HG02623 (cell line): ENCODE results near the gene GLS.
A peak's percentile ranks its signal among the peaks of the same experiment; 100 is the strongest.
"Not testable (repeated sequence)": the region's sequence is repeated elsewhere in the genome, so short reads cannot be mapped to it uniquely, and the experiment has no call there.

Experiments used
- ATAC-seq: cut with Tn5 transposase; IDR thresholded peaks from one replicate; pipeline ENCODE4 v1.9.1; 2021; ENCODE audit warnings: moderate library complexity; ENCODE audit not compliant: unreplicated experiment

The GLS gene

DNA sequence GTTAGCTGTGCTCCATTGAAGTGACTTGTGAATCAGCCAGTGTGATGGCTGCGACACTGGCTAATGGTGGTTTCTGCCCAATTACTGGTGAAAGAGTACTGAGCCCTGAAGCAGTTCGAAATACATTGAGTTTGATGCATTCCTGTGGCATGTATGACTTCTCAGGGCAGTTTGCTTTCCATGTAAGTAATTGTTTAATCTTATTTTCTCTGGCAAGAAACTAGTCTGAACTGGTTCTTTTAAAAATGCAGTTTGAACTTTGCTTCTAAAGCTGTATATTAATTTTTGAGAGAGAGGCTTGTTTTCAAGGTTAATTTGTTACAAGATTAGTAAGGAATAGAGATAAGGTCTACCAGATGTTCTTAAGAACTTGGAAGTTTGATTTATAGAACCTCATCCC, 46.7 kb downstream of the GLS start:
- no peak for ATAC-seq

DNA sequence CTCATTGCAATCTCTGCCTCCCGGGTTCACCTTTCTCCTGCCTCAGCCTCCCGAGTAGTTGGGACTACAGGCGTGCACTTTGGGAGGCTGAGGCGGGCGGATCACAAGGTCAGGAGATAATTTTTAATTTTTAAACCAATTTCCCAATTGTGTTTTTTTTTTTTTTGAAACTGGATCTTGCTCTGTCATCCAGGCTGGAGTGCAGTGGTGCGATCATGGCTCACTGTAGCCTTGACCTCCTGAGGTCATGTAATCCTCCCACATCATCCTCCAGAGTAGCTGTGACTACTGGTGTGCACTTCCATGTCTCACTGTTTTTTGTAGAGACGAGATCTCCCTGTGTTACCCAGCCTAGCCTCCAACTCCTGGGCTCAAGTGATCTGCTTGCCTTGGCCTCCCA, 49.3 kb downstream of the GLS start:
- no peak for ATAC-seq

DNA sequence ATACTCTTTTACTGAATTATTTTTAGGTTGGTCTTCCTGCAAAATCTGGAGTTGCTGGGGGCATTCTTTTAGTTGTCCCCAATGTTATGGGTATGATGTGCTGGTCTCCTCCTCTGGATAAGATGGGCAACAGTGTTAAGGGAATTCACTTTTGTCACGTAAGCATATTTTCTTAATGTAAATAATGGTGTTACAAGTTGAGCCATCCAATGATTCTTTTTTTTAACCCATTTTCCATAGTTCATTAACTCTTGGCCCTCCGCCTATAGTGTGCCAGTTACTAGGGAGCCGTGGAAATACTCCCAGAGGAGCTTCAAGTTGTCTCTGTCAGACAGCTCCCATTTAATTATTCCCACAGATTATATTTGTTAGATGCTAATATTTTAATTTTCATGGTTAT, 49.8 kb downstream of the GLS start:
- no peak for ATAC-seq

DNA sequence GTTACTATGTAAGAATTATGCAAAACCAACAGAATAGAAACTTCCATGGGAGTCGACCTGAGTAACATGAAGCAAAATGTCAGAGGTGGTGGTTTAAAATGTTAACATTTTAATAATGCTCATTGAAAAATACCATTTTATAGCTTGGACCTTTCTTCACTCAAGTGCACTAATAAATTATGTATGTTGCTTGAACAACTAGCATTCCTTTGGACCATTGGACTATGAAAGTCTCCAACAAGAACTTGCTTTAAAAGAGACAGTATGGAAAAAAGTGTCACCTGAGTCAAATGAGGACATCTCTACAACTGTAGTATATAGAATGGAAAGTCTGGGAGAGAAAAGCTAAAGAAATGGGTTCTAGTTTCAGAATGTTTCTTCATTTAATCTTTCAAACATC, 51.9 kb downstream of the GLS start:
- no peak for ATAC-seq

DNA sequence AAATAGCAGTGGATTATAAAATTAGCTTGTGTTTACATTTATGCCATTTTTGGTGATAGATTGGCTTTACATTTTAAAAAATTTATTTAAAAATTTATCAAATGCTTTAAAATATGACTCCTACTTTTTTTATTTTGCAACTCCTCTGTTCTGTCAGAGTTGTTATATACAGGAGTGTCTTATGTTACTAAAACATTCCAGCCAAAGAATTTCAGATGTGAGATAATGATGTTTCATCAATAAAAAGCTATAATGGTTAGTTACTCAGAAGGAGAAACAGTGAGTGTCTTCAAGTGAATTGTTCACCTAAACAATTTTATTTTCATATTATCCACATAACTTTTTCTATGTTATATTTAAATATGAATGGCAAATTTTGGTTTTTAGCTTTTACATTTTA, 52.7 kb downstream of the GLS start:
- ATAC-seq, result no peak

DNA sequence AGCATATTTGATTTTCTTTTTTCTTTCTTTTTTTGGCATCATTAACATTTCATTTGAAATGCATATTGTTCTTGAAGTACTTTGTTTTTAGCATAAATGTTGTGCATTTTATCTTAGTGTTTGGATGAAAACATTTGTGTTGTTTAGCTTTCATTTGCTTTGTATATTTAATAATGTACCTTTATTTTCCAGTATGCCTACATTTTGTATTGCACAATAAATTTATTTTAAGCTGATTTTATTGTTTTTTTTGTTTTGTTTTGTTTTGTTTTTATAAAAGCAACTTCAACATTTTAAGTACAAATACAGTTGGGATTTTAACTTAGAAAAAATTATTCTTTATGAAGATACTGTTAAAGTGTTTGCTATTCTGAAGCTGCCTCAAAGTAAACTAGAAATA, 54.4 kb downstream of the GLS start:
- no peak for ATAC-seq

DNA sequence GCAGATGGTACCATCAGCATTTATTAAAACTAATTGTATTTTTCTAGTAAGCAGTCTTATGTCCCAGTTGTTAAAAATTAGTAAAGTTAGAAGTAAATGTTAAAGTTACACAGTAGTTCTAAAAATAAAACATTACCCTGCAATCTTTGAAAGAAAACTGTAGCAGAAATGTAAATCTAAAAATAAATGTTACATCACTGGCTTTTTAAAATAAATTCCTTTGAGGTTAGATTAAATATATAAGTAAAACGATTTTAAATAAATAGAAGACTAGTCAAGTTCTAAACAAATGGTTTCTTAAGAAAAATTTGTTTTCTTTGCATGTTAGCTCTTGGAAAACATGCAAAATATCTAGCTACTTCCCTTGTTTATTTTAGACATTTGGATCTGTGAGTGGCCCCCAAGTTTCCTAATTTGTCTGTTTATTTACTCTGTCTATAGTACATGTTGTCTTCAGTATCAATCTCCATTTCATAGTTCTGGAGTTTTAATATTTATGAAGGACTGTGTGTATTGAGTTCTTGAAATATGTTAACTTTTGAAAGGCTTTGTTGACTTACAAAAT, 58.2 kb downstream of the GLS start:
- ATAC-seq, result no peak

DNA sequence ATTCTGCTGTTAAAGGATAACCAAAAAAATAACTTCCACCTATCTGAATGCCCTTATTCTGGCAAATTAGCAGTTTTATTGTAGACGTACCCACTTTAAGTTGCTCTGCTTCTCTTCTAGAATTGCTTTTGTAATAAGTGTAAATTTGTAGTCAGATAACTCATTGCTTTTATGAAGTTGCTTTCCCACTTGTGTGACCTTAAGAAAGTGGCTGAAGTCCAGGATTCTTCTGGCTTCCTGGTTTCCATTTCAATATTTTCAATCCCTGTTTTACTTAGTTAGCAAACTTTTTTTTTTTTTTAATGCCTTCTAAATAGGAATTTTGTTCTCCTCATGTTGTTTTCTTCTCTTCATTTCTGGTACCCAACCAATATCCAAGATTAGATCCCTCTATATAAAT, 59.8 kb downstream of the GLS start:
- no peak for ATAC-seq

DNA sequence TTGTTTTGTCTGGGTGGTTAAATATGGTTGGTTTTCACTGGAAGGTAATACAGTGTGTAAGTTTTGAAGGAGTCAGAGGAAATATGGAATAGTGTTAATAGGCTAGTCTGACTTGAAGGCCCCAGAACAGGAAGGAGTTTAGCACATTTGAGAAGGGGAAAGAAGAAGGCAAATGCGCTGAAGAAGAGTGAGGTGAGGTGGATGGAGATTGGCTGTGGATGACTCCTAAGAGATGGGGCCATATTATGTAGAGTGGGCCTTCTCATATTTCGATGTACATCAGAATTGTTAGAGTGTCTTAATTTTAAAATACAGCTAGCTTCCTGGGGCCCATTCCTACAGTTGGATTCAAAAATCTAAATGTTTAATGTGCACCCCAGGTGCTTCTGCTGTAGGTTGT, 61.0 kb downstream of the GLS start:
- ATAC-seq, result no peak

DNA sequence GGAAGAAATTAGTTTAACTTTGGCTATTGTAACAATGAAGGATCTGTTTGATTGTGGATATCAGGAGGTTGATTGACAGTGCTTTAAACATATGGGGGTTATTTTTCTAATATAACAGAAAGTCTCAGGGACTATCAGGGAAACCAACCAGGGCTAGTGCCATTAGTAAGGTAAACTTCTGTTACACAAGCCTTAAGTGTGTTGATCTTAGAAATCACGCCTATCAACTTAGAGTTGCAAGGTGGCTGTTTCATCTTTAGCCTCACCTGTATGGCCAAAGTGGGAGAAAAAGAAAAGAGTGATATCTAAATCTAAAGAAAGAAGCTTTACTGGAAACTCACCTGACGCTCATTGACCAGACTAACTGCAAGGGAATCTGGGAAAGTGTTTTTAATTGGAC, 62.1 kb downstream of the GLS start:
- ATAC-seq, result no peak

DNA sequence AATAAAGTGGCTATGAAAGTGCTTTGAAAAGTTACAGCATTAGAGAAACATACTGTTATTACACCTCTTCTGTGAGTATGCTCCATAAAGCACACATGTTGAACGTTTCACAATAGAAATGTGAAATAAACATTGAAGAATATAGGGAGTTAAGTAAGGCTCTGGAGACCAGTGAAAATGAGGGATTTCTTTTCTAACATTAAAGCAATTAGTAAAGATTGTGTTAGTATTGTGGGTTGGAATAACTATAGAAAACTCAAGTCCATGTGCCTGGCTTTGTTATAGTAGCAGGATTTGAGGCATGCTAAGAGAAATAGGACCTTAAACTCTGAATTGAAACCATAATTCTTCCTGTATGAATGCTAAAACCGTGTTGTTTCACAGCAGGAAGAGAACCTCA, 63.1 kb downstream of the GLS start:
- no peak for ATAC-seq

DNA sequence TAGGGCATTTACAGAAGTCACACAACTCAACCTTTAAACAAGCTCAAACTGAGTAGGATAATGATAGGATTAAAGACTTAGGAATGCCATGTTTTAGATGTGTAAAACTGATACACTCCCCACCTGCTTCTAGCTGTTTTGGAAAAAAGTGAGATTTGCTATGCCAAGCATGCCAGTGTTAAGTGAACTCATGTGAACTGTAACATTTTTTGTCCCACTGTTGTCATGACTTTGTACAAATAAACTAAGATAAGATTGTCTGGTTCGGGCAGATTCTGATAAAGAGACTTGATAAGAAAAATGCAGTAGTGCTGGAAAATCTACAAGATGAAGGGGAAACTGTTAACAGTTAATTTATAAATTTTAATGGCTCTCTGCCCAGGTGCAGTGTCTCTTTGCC, 66.5 kb downstream of the GLS start:
- no peak for ATAC-seq

DNA sequence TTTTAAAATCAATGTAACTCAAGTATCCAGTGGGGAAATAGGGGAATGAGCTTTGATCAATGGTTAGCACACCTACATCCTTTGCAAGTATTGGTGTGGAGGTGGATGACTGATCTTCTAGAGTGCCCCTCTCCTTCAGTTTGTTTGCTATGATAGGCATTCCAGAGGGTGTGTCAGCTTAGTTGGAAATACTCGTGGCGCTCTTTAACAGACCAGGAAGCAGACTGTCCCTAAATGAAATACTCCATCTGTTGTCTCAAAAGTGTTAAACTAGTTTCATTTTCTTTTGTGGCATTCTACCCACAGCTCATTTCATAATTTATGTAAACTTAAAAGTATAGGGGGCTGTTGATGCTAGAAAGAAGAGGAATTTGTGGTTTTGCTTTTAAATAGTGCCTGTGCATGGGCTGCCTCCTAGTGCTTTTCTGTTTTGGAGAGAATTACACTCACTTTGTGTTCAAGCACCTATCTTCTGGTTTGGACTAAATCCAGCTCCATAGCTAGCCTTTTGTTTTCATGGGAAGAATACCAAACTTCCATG, 67.2 kb downstream of the GLS start:
- ATAC-seq, result peak; percentile 67

DNA sequence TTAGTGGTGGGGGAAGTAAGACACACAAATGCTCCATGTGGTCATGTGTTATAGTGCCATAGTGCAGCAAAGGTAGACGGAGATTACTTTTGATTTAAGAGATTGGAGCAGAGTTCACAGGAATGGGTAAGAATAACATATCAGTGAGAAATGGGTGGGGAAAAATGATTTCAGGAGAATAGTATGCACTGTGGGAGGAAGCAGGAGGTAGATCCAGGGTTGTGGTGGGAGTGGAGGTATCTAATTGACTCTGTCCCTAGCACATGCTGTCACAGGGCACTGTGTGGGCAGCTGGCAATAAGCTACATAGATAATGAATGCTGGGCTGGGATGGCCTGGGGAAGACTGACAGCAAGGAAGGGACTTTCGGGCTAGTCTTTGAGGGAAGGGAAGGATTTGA, 68.0 kb downstream of the GLS start:
- ATAC-seq, result no peak

DNA sequence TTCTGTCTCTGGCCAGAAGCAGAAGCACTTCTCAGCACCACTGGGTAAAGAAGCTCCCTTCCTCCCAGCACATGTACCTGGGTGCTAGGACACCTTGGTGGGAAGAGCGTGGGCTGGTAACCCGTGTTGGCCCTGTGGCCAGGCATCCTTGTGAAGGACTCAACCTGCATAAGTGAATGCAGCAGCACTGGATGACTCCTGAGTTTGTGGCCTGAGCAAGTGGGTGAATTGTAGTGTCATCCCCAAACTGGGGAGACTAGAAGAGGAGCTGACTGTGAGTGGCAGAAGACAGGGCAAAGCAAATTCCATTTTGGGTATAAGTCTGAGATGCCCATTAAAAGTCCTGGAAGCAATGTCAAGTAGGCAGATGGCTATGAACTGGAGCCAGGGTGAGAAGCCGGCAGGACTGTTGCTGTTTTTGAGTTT, 70.0 kb downstream of the GLS start:
- no peak for ATAC-seq

DNA sequence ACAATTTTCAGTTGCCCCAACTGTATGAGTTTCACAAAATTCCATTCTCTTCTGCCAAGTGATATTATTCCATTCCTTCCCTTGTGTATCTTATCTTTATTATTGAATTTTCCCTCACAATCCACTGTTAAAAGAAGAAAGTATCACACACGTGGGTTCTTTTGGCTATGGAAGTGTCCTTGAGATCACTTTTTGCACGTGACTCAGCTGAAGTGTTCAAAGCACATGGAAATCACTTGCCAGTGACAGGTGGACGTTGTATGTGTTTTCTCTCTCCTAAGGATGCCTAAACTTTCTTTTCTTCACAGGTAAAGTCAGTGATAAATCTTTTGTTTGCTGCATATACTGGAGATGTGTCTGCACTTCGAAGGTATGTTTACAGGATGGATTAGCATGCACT, 72.6 kb downstream of the GLS start:
- ATAC-seq, result no peak

DNA sequence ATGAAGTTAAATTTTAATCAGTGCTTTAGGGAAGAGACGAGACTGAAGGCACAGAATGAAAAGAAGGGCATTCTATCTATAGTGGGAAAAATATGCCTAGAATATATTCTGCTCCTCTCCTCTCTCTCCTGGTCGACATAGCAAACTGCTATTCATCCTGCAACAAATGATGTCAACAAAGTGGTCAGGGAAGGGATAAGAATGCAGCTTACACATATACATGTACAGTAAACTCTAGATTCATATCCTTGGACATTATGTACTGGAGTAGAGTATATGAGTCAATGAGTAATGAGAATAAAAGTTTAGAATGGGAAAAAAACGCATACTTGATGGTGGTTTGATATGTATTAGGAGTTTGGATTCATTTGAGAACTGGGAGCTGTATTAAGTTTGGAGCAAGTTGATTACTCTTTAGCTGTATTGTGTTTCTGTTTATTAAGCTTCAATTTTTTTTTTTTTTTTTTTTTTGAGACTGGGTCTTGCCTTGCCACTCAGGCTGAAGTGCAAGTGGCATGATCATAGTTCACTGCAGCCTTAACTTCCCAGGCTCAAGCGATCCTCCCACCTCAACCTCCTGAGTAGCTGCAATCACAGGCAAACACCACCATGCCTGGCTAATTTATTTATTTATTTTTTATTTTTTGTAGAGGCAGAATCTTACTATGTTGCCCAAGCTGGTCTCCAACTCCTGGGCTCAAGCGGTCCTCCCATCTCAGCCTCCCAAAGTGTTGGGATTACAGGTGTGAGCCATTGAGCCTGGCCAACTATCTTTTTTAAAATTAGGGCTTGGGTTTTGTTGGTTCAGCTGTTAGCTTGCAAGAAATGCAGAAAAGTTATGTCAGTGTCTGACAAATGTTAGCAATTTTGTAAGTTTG, 79.5 kb downstream of the GLS start:
- ATAC-seq, result no peak

DNA sequence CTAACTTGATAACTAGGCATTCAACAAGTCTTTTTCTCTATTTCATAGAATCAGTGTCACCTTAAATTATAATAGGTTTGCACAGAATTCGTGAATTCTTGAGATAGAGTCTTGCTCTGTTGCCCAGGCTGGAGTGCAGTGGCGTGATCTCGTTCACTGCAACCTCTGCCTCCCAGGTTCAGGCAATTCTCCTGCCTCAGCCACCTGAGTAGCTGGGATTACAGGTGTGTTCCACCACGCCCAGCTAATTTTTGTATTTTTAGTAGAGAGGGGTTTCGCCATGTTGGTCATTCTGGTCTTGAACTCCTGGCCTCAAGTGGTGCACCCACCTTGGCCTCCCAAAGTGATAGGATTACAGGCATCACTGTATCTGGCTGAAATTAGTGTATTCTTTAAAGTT, 80.5 kb downstream of the GLS start:
- ATAC-seq, result not testable (repeated sequence)

DNA sequence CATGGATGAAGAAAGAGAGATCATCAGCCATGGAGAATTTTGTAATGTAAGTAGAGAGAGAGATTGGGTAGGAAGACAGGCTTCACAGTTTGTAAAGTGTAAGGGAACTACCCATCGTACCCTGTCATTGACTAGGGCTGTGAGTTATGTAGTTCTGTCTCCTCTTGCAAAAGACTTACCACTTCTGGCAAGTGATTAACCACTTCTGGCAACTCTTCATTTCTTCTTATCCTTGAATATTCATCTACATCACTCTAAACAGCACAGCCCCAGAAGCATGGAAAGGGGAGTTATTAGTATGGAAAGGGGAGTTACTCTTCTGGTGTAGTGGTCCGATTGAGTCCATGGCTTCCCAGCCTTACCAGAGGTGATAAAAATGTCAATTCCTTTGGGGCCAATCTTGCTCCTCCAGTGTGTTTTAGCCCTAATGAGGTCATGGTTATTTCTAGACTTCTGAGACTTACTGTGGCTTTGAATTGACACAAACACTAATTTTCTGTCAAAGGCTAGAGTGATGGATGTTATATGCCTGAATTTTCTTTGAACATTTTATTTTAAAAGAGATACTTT, 81.4 kb downstream of the GLS start:
- ATAC-seq, result no peak

DNA sequence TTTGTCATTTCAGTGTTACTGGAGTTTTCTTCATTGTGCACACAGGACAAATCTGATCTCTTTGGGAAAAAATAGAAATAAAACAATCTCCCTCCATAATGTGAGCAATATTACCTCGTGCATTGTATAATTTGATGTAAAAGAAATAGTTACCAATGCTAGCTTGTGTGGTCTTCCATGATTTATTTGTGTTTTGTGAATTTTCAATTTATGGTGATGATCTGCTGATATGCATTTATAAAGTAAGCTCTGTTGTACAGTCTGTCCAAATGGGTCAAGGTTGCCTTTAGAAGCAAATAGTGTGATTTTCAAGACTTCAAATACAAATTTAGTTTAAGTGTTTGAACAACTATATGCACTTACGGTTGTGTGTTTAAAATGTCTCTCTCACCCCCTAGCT, 82.5 kb downstream of the GLS start:
- ATAC-seq, result no peak

DNA sequence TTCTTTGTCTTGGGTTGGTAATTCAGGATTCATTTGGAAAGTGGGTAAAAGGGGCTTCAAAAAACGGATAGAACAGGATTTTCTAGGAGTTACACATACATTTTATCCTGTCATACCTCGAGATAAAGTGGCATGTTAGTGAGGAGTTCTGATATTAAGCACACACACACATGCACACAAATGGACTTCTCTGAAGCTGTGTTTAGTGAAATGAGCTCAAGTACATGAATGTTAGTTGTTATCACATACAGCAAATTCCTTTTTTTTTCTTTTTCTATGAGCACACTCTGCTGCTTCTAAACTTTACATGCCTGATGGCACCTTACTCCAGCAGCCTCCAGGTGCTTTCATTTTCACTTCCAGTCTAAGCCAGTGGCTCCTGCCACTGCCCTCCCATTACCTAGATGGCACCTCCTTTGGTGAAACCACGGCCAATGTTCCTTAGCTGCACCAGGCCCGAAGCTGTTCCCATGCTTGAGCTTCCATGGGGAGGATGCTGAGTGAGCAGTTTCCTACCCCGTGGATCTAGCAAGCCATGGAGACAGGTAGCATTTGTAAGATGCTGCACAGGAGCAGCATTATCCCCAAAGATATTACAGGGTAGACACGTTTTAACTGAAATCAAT, 83.7 kb downstream of the GLS start:
- ATAC-seq, result no peak
